Measurements from ENCODE around the gene EPHA7.

The EPHA7 gene

DNA sequence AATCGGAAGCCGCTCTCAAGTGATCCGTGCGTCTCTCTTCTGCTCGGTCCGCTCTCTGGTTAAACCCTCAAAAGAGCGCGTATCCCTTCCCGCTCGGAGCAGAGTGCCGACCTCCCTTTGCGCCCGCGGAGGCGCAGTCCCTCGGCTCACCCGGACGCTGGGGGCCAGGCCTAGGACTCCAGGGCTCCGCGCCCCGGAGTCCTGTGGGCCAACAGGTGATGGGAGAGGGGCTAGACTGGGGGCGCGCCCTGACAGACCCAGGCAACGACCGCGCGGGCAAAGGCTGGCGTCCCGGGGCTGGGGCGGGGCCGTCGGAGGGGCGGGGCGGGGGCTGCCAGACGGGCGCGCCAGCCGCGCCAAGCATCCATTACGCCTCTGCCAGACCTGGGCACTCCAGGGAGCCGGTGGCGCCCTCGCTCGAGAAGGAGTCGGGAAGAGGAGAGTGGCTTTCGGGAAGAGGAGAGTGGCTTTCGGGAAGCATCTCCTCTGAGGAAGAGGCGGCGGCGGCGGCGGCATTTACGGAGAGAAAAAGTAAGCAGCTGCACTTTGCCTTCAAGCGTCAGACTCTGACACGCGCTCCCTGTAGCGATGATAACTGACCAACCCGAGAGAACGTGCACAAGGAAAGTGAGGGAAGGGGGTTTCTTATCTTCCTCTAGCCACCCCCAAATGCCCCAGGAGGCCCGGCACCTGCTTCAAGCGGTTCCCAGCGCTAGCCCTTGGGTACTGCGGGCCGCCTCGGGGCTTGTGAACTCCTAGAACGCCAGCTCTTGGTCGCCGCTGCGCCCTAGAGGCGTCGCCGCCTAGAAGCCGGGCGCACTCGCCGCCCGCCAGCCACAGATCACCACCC is 2.6 kb downstream of the EPHA7 start:
- peaks cover 62% of the 10 kb centered on the region for H3K27me3 Mint-ChIP-seq
- no peak overlapping the region for H3K4me3 Mint-ChIP-seq
- H3K9me3 Mint-ChIP-seq, result no peaks in the 10 kb centered on the region
- H3K4me1 Mint-ChIP-seq (ENCODE audit: low read depth), result peaks cover 29% of the 10 kb centered on the region
- peak; percentile 29 for DNase-seq
- H3K27ac Mint-ChIP-seq, result no peak overlapping the region
- no peaks in the 10 kb centered on the region for H3K36me3 Mint-ChIP-seq (ENCODE audit: low read depth)

- H3K27me3 Mint-ChIP-seq, result peaks cover 30% of the 10 kb centered on the region
- peaks cover 15% of the 10 kb centered on the region for H3K4me1 Mint-ChIP-seq (ENCODE audit: low read depth)
- no peak for DNase-seq
- no peak overlapping the region for H3K27ac Mint-ChIP-seq
- no peaks in the 10 kb centered on the region for H3K9me3 Mint-ChIP-seq
- H3K36me3 Mint-ChIP-seq (ENCODE audit: low read depth), result no peaks in the 10 kb centered on the region
- H3K4me3 Mint-ChIP-seq, result no peak overlapping the region
Measured at GRCh38 chr6:93413190-93413589, 6.2 kb downstream of the EPHA7 start.

GRCh38 chr6:93412452-93412851 is 6.9 kb downstream of the EPHA7 start:
- Mint-ChIP-seq H3K9me3 (no peaks in the 10 kb centered on the region), H3K4me3 (no peak overlapping the region), H3K27me3 (peaks cover 23% of the 10 kb centered on the region)

GRCh38 chr6:93407186-93407585 is 12.2 kb downstream of the EPHA7 start:
- no peaks in the 10 kb centered on the region for H3K36me3 Mint-ChIP-seq (ENCODE audit: low read depth)
- no peaks in the 10 kb centered on the region for H3K27me3 Mint-ChIP-seq
- no peaks in the 10 kb centered on the region for H3K9me3 Mint-ChIP-seq
- no peak overlapping the region for H3K4me3 Mint-ChIP-seq
- DNase-seq, result no peak
- H3K27ac Mint-ChIP-seq, result no peak overlapping the region
- H3K4me1 Mint-ChIP-seq (ENCODE audit: low read depth), result no peaks in the 10 kb centered on the region

More at GRCh38 chr6:93412452-93412851, 6.9 kb downstream of the EPHA7 start:
- Mint-ChIP-seq H3K36me3 (ENCODE audit: low read depth) (no peaks in the 10 kb centered on the region), H3K4me1 (ENCODE audit: low read depth) (peaks cover 9% of the 10 kb centered on the region), H3K27ac (no peak overlapping the region)
- no peak for DNase-seq

DNA sequence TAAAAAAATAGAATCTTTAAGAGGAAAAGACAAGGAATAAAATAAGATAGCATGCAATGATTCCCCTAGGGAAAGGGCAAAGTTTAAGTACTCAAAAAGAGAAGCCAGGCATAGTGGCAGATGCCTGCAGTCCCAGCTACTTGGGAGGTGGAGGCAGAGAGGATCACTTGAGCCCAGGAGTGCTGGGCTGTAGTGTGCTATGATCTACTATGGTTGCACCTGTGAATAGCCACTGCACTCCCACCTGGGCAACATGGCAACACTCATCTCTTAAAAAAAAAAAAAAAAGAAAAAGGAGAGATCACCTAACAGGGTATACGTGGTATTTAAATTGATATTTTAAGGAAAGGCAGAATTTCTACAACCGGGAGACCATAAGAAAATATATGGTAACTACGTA is 16.0 kb downstream of the EPHA7 start:
- Mint-ChIP-seq H3K36me3 (ENCODE audit: low read depth) (no peaks in the 10 kb centered on the region), H3K4me3 (no peak overlapping the region)
- DNase-seq, result no peak

GRCh38 chr6:93398723-93399122 is 20.6 kb downstream of the EPHA7 start:
- Mint-ChIP-seq H3K36me3 (ENCODE audit: low read depth) (no peaks in the 10 kb centered on the region), H3K27ac (no peak overlapping the region), H3K4me1 (ENCODE audit: low read depth) (no peaks in the 10 kb centered on the region), H3K27me3 (no peaks in the 10 kb centered on the region), H3K4me3 (no peak overlapping the region), H3K9me3 (peaks cover 3% of the 10 kb centered on the region)
- no peak for DNase-seq

More for the DNA sequence above, 16.0 kb downstream of the EPHA7 start:
- Mint-ChIP-seq H3K9me3 (no peaks in the 10 kb centered on the region), H3K27ac (no peak overlapping the region), H3K27me3 (no peaks in the 10 kb centered on the region), H3K4me1 (ENCODE audit: low read depth) (no peaks in the 10 kb centered on the region)

DNA sequence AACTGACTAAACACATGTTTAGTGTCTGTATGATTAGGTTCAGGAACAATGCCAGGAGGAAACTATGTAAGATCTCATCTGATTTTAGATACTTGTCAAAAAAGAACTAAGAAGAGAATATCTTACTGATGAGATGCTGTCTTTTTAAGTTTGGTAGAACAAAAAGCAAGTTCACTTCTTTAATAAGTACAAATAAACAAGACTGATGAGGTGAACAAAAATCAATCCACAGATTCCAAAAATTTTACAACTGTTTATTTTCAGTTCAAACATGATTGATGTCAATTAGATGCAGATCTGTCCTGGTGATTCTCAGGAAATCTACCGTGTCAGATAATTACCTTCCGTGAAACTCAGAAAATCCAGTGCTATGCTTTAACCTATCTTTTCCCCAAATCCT is 24.9 kb downstream of the EPHA7 start:
- no peaks in the 10 kb centered on the region for H3K27me3 Mint-ChIP-seq
- peaks cover 6% of the 10 kb centered on the region for H3K9me3 Mint-ChIP-seq
- no peak overlapping the region for H3K27ac Mint-ChIP-seq
- no peak overlapping the region for H3K4me3 Mint-ChIP-seq
- H3K4me1 Mint-ChIP-seq (ENCODE audit: low read depth), result no peaks in the 10 kb centered on the region
- H3K36me3 Mint-ChIP-seq (ENCODE audit: low read depth), result no peaks in the 10 kb centered on the region
- no peak for DNase-seq

DNA sequence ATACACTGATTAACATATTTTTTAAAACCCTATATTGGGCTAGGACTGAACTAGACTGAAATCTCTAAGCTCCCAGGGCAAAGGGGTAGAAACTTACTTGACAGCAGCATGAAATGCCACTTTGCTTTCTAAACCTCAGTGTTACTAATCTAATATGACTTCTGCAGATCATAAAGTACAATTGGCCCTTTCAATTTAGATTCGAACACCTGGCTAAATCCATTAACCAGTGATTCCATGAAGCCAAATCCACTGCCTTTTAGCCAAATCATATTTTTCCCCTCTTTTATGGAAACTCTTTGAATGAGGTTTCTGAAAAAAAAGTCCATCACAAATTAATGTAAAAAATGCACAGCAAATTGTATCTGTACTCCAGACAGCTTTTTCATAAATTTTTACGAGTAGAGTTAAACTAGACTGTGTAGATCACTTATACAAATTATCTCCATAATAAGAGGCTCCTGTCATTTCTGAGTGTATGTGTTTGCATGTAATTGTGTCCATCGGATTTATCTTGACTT is 25.7 kb downstream of the EPHA7 start:
- H3K4me1 Mint-ChIP-seq (ENCODE audit: low read depth), result no peaks in the 10 kb centered on the region
- H3K9me3 Mint-ChIP-seq, result peaks cover 6% of the 10 kb centered on the region
- H3K27ac Mint-ChIP-seq, result no peak overlapping the region
- no peak overlapping the region for H3K4me3 Mint-ChIP-seq
- no peaks in the 10 kb centered on the region for H3K27me3 Mint-ChIP-seq
- H3K36me3 Mint-ChIP-seq (ENCODE audit: low read depth), result no peaks in the 10 kb centered on the region
- no peak for DNase-seq

DNA sequence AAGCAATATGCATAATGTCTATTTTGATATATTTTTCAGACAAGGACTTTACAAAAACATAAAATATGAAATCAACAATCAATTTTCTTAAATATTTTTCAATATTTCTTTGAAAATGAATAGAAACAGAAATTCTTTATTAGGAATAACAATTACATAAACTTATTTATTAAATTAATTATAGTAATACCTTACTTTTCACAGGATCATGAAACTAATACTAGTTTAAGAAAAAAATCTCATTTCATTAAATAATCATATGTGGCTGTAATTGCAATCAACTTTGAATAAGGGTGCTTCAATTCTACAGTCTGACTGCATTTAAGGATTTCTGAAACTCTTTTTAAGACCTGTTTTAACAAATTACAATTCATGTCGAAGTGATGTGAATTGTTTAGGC is 26.6 kb downstream of the EPHA7 start:
- no peak overlapping the region for H3K4me3 Mint-ChIP-seq
- H3K27me3 Mint-ChIP-seq, result no peaks in the 10 kb centered on the region
- H3K9me3 Mint-ChIP-seq, result peaks cover 6% of the 10 kb centered on the region
- no peak for DNase-seq
- no peak overlapping the region for H3K27ac Mint-ChIP-seq
- H3K4me1 Mint-ChIP-seq (ENCODE audit: low read depth), result no peaks in the 10 kb centered on the region
- no peaks in the 10 kb centered on the region for H3K36me3 Mint-ChIP-seq (ENCODE audit: low read depth)

DNA sequence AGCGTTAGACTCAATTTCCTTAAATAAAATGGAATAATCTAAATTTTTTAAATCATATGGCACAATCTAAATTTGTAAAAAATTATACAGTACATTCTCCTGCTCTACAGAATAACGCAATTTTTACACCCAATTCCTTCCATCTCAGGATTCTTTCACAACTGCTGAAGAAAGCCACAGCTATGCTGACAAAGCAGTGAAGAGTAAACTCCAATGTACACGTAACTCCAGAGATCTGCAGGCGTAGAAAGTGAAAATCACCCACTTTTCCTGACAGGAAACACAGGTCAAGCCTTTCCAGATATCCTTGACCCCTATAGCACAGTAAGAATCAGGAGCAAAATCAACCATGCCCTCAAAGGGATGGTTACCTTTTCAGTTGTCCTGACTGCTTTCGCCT is 27.4 kb downstream of the EPHA7 start:
- DNase-seq, result no peak
- Mint-ChIP-seq H3K27me3 (no peaks in the 10 kb centered on the region), H3K27ac (no peak overlapping the region), H3K36me3 (ENCODE audit: low read depth) (no peaks in the 10 kb centered on the region), H3K9me3 (peaks cover 9% of the 10 kb centered on the region), H3K4me1 (ENCODE audit: low read depth) (no peaks in the 10 kb centered on the region), H3K4me3 (no peak overlapping the region)

- Mint-ChIP-seq H3K9me3 (peaks cover 6% of the 10 kb centered on the region), H3K36me3 (ENCODE audit: low read depth) (no peaks in the 10 kb centered on the region), H3K27ac (no peak overlapping the region), H3K4me1 (ENCODE audit: low read depth) (no peaks in the 10 kb centered on the region), H3K27me3 (no peaks in the 10 kb centered on the region), H3K4me3 (no peak overlapping the region)
- no peak for DNase-seq
Measured at GRCh38 chr6:93389192-93389591, 30.2 kb downstream of the EPHA7 start.

DNA sequence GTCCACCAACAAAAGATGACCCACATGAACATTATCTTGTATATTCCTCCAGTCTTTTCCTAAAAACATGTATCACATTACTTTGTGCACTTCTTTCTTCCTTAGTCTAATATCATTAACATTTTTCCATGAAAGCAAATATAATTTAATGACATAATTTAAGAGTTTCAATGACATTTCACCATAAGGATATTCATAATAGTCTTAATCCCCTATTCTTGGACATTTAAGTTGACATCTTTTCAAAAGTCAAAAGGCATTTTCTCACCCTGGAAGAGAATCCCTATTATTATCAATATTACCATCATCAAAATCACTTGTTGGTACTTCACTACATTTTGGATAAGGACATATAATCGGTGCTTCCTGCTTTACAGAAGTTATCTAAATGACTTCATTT is 31.3 kb downstream of the EPHA7 start:
- H3K27ac Mint-ChIP-seq, result no peak overlapping the region
- no peak overlapping the region for H3K4me3 Mint-ChIP-seq
- DNase-seq, result no peak
- peaks cover 6% of the 10 kb centered on the region for H3K9me3 Mint-ChIP-seq
- H3K27me3 Mint-ChIP-seq, result no peaks in the 10 kb centered on the region
- H3K36me3 Mint-ChIP-seq (ENCODE audit: low read depth), result no peaks in the 10 kb centered on the region
- H3K4me1 Mint-ChIP-seq (ENCODE audit: low read depth), result no peaks in the 10 kb centered on the region

GRCh38 chr6:93376026-93376540 is 43.3 kb downstream of the EPHA7 start:
- no peak for DNase-seq
- no peaks in the 10 kb centered on the region for H3K27me3 Mint-ChIP-seq
- H3K9me3 Mint-ChIP-seq, result peaks cover 7% of the 10 kb centered on the region
- no peaks in the 10 kb centered on the region for H3K36me3 Mint-ChIP-seq (ENCODE audit: low read depth)
- H3K4me1 Mint-ChIP-seq (ENCODE audit: low read depth), result no peaks in the 10 kb centered on the region
- no peak overlapping the region for H3K4me3 Mint-ChIP-seq
- H3K27ac Mint-ChIP-seq, result no peak overlapping the region

- Mint-ChIP-seq H3K27me3 (no peaks in the 10 kb centered on the region), H3K4me3 (no peak overlapping the region), H3K27ac (no peak overlapping the region), H3K36me3 (ENCODE audit: low read depth) (no peaks in the 10 kb centered on the region), H3K9me3 (peaks cover 9% of the 10 kb centered on the region), H3K4me1 (ENCODE audit: low read depth) (no peaks in the 10 kb centered on the region)
- DNase-seq, result no peak
Measured at GRCh38 chr6:93373445-93373844, 45.9 kb downstream of the EPHA7 start.

DNA sequence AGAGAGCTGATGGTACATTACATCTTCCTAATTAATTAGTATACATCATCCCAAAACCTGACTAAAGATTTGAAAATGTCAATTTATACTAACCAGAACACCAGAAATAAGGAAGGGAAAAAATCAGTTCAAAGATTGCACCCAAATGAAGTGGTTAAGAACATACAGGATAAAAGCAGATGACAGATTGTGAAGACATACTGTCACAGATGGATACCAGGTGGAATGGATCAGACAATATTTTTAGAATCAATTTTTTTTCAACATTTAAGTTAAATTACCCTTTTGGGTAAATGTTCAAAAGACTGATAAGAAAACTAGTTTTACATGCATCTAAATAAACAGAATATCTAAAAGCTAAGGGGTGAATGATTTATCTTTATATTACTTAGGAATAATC is 47.6 kb downstream of the EPHA7 start:
- Mint-ChIP-seq H3K4me1 (ENCODE audit: low read depth) (no peaks in the 10 kb centered on the region), H3K27me3 (no peaks in the 10 kb centered on the region), H3K36me3 (ENCODE audit: low read depth) (no peaks in the 10 kb centered on the region), H3K9me3 (peaks cover 8% of the 10 kb centered on the region), H3K4me3 (no peak overlapping the region), H3K27ac (no peak overlapping the region)
- DNase-seq, result no peak
